ENCODE measurements around the gene OR11A1. TPM values are rescaled to one million over a fixed set of nuclear protein-coding genes. Genes with fewer than 3 reads are reported as not detected.

OR11A1 gene
- total and polyA plus RNA-seq, 2 donors (not counting 3 experiments of a cell fraction or from before 2014, with no cell fraction given), result not detected

- FAIRE-seq, result no peak
- POLR2A ChIA-PET, result no interaction called here
Measured at GRCh38 chr6:29505808-29506207, 48.9 kb upstream of the OR11A1 start.

More at GRCh38 chr6:29505808-29506207, 48.9 kb upstream of the OR11A1 start:
- no peaks in the 10 kb centered on the region for H3K36me3 ChIP-seq (ENCODE audit: control insufficient read depth in 2 of 2, extremely low read depth in 1 of 2, insufficient read depth in 2 of 2, low read length in 2 of 2)
- H3K4me3 ChIP-seq (replicated peaks in 1 of 3; ENCODE audit: insufficient read depth in 1 of 3, low read depth in 1 of 3, low read length in 3 of 3), result no peak overlapping the region
- H3K4me1 ChIP-seq (ENCODE audit: control insufficient read depth, extremely low read depth, insufficient read depth, low read length), result no peaks in the 10 kb centered on the region
- no peaks in the 10 kb centered on the region for H4K20me1 ChIP-seq (replicated peaks; ENCODE audit: control insufficient read depth, extremely low read depth, insufficient read depth, low read length)
- no peaks in the 10 kb centered on the region for H3K9me3 ChIP-seq (replicated peaks; ENCODE audit: control insufficient read depth, insufficient read depth, low read length)
- DNase-seq (ENCODE audit: low read depth, low spot score), result no peak
- no peak overlapping the region for H3K27ac ChIP-seq (ENCODE audit: insufficient read depth, low read depth, low read length)
- no TSS peak for BruUV-seq (replicated peaks)
- no peaks in the 10 kb centered on the region for H3K27me3 ChIP-seq (ENCODE audit: control insufficient read depth in 2 of 2, insufficient read depth in 2 of 2, low read length in 2 of 2)
- no peaks in the 10 kb centered on the region for H3K79me2 ChIP-seq (ENCODE audit: control insufficient read depth, insufficient read depth, low read length)
- no peaks in the 10 kb centered on the region for H3K9me1 ChIP-seq (replicated peaks; ENCODE audit: control insufficient read depth, extremely low read depth, insufficient read depth, low read length)
- no peak overlapping the region for H3K4me2 ChIP-seq (ENCODE audit: insufficient read depth, low read length)
- H3K9ac ChIP-seq (replicated peaks; ENCODE audit: extremely low read depth, insufficient read depth, low read length), result no peak overlapping the region
- TF ChIP-seq MAX (IDR thresholded peaks at IDR 0.05; ENCODE audit: insufficient read depth, insufficient read length), result no peak
- TF ChIP-seq FOS (IDR thresholded peaks at IDR 0.05; ENCODE audit: borderline replicate concordance, insufficient read depth, low read length), result no peak
- TF ChIP-seq CTCF (IDR thresholded peaks at IDR 0.05; ENCODE audit: extremely low read depth in 1 of 2, insufficient read depth in 1 of 2, low read depth in 1 of 2, low read length in 2 of 2), result no peak
- no peak for TF ChIP-seq POLR2A (IDR thresholded peaks at IDR 0.05; ENCODE audit: low read depth, low read length)
- no peak for TF ChIP-seq JUN (IDR thresholded peaks at IDR 0.05; ENCODE audit: borderline replicate concordance, insufficient read depth, insufficient read length, low read depth)
- no peak for TF ChIP-seq POLR2AphosphoS5 (IDR thresholded peaks at IDR 0.05; ENCODE audit: insufficient read depth, low read depth, low read length)
- TF ChIP-seq MYC (IDR thresholded peaks at IDR 0.05; ENCODE audit: low read depth, low read length), result no peak
- no peak for TF ChIP-seq EZH2 (IDR thresholded peaks at IDR 0.05; ENCODE audit: borderline replicate concordance, low read depth, low read length, severe bottlenecking)
- no peak for TF ChIP-seq GATA2 (IDR thresholded peaks at IDR 0.05; ENCODE audit: insufficient read depth, insufficient read length, low read depth, low read length)
- intact Hi-C loops (cut with micrococcal nuclease) (no loop called here), dilution Hi-C loops (cut with MboI; ENCODE audit: extremely low pct_ligation_motif_present, low sequenced_read_pairs) (no loop called here)
- CTCF ChIA-PET, result no interaction called here
- H2AFZ ChIP-seq (ENCODE audit: low read depth, low read length), result no peak overlapping the region

Data from endothelial cell of umbilical vein (primary cell).